ENCODE measurements around the gene DNASE1. TPM values are rescaled to one million over a fixed set of nuclear protein-coding genes. Genes with fewer than 3 reads are reported as not detected.

DNASE1 gene
- total RNA-seq, 1 donor from 2014 or later = 22.8 TPM

DNA sequence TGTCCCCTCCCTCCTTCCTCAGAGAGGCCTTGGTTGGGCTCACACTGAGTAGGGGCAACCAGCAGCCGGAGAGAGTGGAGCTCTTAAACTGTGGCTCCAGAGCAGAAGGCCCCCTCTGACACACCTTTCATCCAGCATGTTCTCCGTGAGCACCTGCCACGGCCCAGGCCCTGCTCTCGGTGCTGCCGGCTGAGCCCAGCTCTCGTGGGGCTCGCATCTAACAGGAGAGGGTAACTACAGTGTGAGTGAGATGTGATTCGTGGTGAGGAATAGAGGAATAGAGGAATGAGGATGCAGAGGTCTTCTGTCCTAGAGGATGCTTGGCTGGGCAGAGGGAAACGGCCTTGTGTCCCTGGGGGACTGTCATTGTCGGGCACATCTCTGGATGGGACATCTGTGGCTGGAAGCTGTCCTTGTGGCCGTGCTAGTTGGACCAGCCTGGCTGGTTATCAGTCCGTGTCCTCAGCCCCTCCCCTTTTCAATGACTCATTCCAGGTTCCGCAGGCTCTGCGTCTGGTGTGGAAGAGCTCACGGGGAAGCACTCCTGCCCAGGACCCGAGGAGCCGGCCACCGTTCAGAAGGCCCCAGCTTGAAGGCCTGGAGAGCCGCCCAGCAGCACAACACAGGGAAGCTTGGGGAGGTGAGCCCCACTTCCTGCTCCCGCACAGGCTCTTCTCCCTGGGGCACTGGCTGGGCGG lies 11.9 kb upstream of the DNASE1 start:
- Histone ChIP-seq H3K9me3 (ENCODE audit: low read depth) (no peaks in the 10 kb centered on the region), H3K27ac (no peak overlapping the region), H3F3A (ENCODE audit: low read depth) (peaks cover 27% of the 10 kb centered on the region), H3K79me2 (ENCODE audit: low read depth) (peaks cover 5% of the 10 kb centered on the region), H3K4me1 (peaks cover 24% of the 10 kb centered on the region), H3K27me3 (no peaks in the 10 kb centered on the region), H2AFZ (replicated peaks) (no peak overlapping the region), H3K4me2 (no peak overlapping the region), H3K4me3 (no peak overlapping the region), H3K9ac (no peak overlapping the region), H4K20me1 (ENCODE audit: low read depth) (peaks cover 18% of the 10 kb centered on the region), H3K36me3 (no peaks in the 10 kb centered on the region)
- H3K36me3 Mint-ChIP-seq = peaks cover 6% of the 10 kb centered on the region
- TF ChIP-seq EZH2 (IDR thresholded peaks at IDR 0.05) = no peak
- H3K4me3 Mint-ChIP-seq = no peak overlapping the region
- DNase-seq (ENCODE audit: low spot score) = no peak
- H3K27ac Mint-ChIP-seq = no peak overlapping the region
- peaks cover 59% of the 10 kb centered on the region for H3K4me1 Mint-ChIP-seq
- no peaks in the 10 kb centered on the region for H3K9me3 Mint-ChIP-seq
- peaks cover 12% of the 10 kb centered on the region for H3K27me3 Mint-ChIP-seq (ENCODE audit: insufficient read depth, low read depth)

- Histone ChIP-seq H4K20me1 (ENCODE audit: low read depth) (peaks cover 18% of the 10 kb centered on the region), H3K4me3 (no peak overlapping the region), H3K9ac (no peak overlapping the region), H3K36me3 (no peaks in the 10 kb centered on the region), H3K4me1 (peaks cover 23% of the 10 kb centered on the region), H3F3A (ENCODE audit: low read depth) (peaks cover 27% of the 10 kb centered on the region), H3K9me3 (ENCODE audit: low read depth) (no peaks in the 10 kb centered on the region), H3K27ac (no peak overlapping the region), H3K4me2 (no peak overlapping the region), H2AFZ (replicated peaks) (no peak overlapping the region), H3K79me2 (ENCODE audit: low read depth) (peaks cover 5% of the 10 kb centered on the region), H3K27me3 (no peaks in the 10 kb centered on the region)
- TF ChIP-seq CTCF (IDR thresholded peaks at IDR 0.05) = no peak
- TF ChIP-seq EZH2 (IDR thresholded peaks at IDR 0.05) = no peak
- TF ChIP-seq EZH2phosphoT487 (IDR thresholded peaks at IDR 0.05) = no peak
- no peaks in the 10 kb centered on the region for H3K9me3 Mint-ChIP-seq
- peak overlapping the region; percentile 79 for H3K27ac Mint-ChIP-seq
- H3K36me3 Mint-ChIP-seq = peaks cover 6% of the 10 kb centered on the region
- no peak for DNase-seq (ENCODE audit: low spot score)
- peaks cover 56% of the 10 kb centered on the region for H3K4me1 Mint-ChIP-seq
- no peak overlapping the region for H3K4me3 Mint-ChIP-seq
- peaks cover 12% of the 10 kb centered on the region for H3K27me3 Mint-ChIP-seq (ENCODE audit: insufficient read depth, low read depth)
Observed at GRCh38 chr16:3643095-3643730, 11.3 kb upstream of the DNASE1 start.

DNA sequence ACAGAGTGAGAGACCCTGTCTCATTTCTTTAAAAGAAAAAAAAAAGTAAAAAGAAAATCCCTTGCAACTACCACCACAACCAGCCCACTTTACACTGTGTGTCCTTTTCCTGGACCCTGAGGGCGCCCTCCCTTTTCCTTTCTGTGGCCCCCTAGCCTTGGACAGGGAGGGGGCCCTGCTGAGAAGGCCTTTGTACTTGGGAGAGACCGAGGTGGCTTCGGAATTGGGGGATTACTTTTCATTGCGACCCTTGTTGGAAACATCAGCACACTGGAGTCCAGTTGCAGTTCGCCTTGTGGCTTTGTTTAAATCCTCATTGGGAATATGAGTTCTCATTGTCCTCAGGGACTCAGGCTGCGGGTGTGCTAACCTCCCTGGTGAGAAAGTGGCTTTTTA lies 9.4 kb upstream of the DNASE1 start:
- Histone ChIP-seq H3F3A (ENCODE audit: low read depth) (peaks cover 27% of the 10 kb centered on the region), H3K27ac (peak overlapping the region; percentile 91), H3K9ac (no peak overlapping the region), H2AFZ (replicated peaks) (no peak overlapping the region), H3K79me2 (ENCODE audit: low read depth) (no peaks in the 10 kb centered on the region), H3K36me3 (no peaks in the 10 kb centered on the region), H3K27me3 (no peaks in the 10 kb centered on the region), H3K4me2 (peak overlapping the region; percentile 71), H4K20me1 (ENCODE audit: low read depth) (peaks cover 18% of the 10 kb centered on the region), H3K4me1 (peaks cover 23% of the 10 kb centered on the region), H3K4me3 (peak overlapping the region; percentile 23), H3K9me3 (ENCODE audit: low read depth) (no peaks in the 10 kb centered on the region)
- H3K9me3 Mint-ChIP-seq = no peaks in the 10 kb centered on the region
- peak overlapping the region; percentile 99 for H3K27ac Mint-ChIP-seq
- H3K4me1 Mint-ChIP-seq = peaks cover 48% of the 10 kb centered on the region
- peaks cover 9% of the 10 kb centered on the region for H3K36me3 Mint-ChIP-seq
- peak overlapping the region; percentile 76 for H3K4me3 Mint-ChIP-seq
- no peak for TF ChIP-seq EZH2 (IDR thresholded peaks at IDR 0.05)
- DNase-seq (ENCODE audit: low spot score) = no peak
- H3K27me3 Mint-ChIP-seq (ENCODE audit: insufficient read depth, low read depth) = peaks cover 12% of the 10 kb centered on the region

DNA sequence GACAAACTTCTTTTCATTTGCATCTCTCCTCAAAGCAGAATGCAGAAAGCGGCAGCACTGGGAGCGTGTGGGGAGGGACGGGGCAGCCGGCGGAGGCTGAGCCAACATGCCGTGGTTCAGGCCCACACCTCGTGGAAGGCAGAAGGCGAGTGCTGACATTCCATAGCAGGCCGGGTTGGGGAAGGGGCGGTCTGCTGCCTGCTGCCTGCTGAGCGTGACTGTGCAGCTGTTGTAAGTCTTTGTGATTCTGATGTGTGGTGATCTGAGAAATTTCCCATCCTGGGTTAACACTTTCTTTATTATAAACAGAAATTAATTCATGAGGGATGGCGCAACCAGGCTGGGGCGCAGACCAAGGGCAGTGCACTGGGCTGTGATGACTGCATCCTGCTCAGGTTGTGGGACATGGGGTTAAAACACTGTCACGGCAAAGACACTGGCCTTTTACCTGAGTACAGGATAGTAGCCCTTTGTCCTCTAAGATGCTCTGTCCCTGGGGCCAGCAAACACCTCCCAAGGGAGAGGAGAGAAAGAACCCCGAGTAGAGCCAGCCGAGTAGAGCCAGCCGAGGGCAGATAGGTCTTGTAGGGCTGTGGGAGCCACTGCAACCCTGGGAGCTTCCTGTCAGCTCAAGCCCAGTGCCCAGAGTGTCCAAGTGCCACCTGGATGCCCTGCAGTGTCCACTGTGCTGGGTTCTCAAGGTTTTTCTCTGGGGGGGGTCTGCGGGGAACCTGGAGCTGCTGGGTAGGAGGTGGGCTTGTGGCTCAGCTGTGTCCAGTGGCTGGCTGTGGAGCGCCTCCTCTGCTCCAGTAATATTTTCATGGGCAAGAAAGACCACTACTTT lies 8.8 kb upstream of the DNASE1 start:
- H3K27ac ChIP-seq = peak overlapping the region; percentile 91
- Mint-ChIP-seq H3K27ac (peak overlapping the region; percentile 99), H3K27me3 (ENCODE audit: insufficient read depth, low read depth) (peaks cover 12% of the 10 kb centered on the region), H3K36me3 (peaks cover 15% of the 10 kb centered on the region), H3K4me1 (peaks cover 42% of the 10 kb centered on the region), H3K4me3 (peak overlapping the region; percentile 76), H3K9me3 (no peaks in the 10 kb centered on the region)
- H3K9ac ChIP-seq = no peak overlapping the region
- H3K4me2 ChIP-seq = peak overlapping the region; percentile 71
- H3K4me1 ChIP-seq = peaks cover 23% of the 10 kb centered on the region
- H3K9me3 ChIP-seq (ENCODE audit: low read depth) = no peaks in the 10 kb centered on the region
- no peaks in the 10 kb centered on the region for H3K79me2 ChIP-seq (ENCODE audit: low read depth)
- peak overlapping the region; percentile 23 for H3K4me3 ChIP-seq
- H3K27me3 ChIP-seq = no peaks in the 10 kb centered on the region
- H2AFZ ChIP-seq (replicated peaks) = no peak overlapping the region
- H3F3A ChIP-seq (ENCODE audit: low read depth) = peaks cover 27% of the 10 kb centered on the region
- H3K36me3 ChIP-seq = no peaks in the 10 kb centered on the region
- DNase-seq (ENCODE audit: low spot score) = peak; percentile 83
- TF ChIP-seq CTCF (IDR thresholded peaks at IDR 0.05) (no peak), EZH2phosphoT487 (IDR thresholded peaks at IDR 0.05) (no peak), EZH2 (IDR thresholded peaks at IDR 0.05) (no peak)
- peaks cover 18% of the 10 kb centered on the region for H4K20me1 ChIP-seq (ENCODE audit: low read depth)

Data from neural progenitor cell (in vitro differentiated cells).